Cardiac muscle cell (in vitro differentiated cells and primary cell): ENCODE measurements around the gene FHIT. TPM values are rescaled to one million over a fixed set of nuclear protein-coding genes. Genes with fewer than 3 reads are reported as not detected.
A peak's percentile ranks its signal among the peaks of the same experiment; 100 is the strongest.

ENCODE experiments used
- DNase-seq, 2 donors: peaks; one replicate each; pipeline versions ENCODE4 v3.0.0 to v3.0.0-alpha.2; 2010 to 2017; ENCODE audit warnings: low read depth in 1 of 2, low spot score in 1 of 2
- H3K27ac ChIP-seq: fragments of 200-600 bp; sonication (generic); 2 replicates; pipeline ENCODE4 v1.5.1; 2016
- H3K27me3 ChIP-seq: fragments of 200-600 bp; sonication (generic); 2 replicates; pipeline ENCODE4 v1.6.0; 2016; ENCODE audit warnings: control low read depth
- H3K36me3 ChIP-seq: fragments of 200-600 bp; sonication (generic); 2 replicates; pipeline ENCODE4 v1.5.1; 2016; ENCODE audit warnings: control low read depth
- H3K4me1 ChIP-seq: fragments of 200-600 bp; sonication (generic); 2 replicates; pipeline ENCODE4 v1.8.1; 2017; ENCODE audit warnings: low read depth, mild to moderate bottlenecking, mixed run types
- H3K4me3 ChIP-seq: fragments of 200-600 bp; sonication (generic); 2 replicates; pipeline ENCODE4 v1.5.1; 2016; ENCODE audit warnings: mild to moderate bottlenecking
- H3K9me3 ChIP-seq: fragments of 200-600 bp; sonication (generic); 2 replicates; pipeline ENCODE4 v1.5.1; 2017; ENCODE audit warnings: low read depth, mild to moderate bottlenecking, control low read depth
- CTCF ChIP-seq: IDR thresholded peaks from 2 replicates; pipeline ENCODE4 v1.5.1; 2012; ENCODE audit warnings: low read depth, mild to moderate bottlenecking, low read length
- polyA plus RNA-seq: library from polyadenylated mRNA; unstranded; fragments of >200 nt; fragmentation: Nextera tagmentation; extraction: Ambion mirVana; gene quantifications from 2 replicates; pipeline ENCODE4 v1.2.1, GENCODE V29; 2016
- total RNA-seq: library from RNA; depleted of rRNA; stranded (reverse); fragments of >200 nt; gene quantifications from 2 replicates; pipeline ENCODE4 v1.2.3, GENCODE V29; 2016

Gene FHIT
- total and polyA plus RNA-seq, 2 experiments from 2014 or later: 6.9 to 12.5 TPM

- Histone ChIP-seq H3K36me3 (no peaks in the 10 kb centered on the region), H3K4me3 (no peak overlapping the region), H3K9me3 (no peaks in the 10 kb centered on the region), H3K27ac (no peak overlapping the region), H3K27me3 (no peaks in the 10 kb centered on the region), H3K4me1 (no peaks in the 10 kb centered on the region)
- DNase-seq: no peak
- no peak for TF ChIP-seq CTCF
Measured at GRCh38 chr3:60393946-60394345, 857.3 kb downstream of the FHIT start.

- TF ChIP-seq CTCF: no peak
- Histone ChIP-seq H3K9me3 (no peaks in the 10 kb centered on the region), H3K36me3 (no peaks in the 10 kb centered on the region), H3K27me3 (no peaks in the 10 kb centered on the region), H3K27ac (no peak overlapping the region), H3K4me3 (no peak overlapping the region), H3K4me1 (no peaks in the 10 kb centered on the region)
- no peak for DNase-seq
Measured at GRCh38 chr3:60392501-60392900, 858.8 kb downstream of the FHIT start.

GRCh38 chr3:60391292-60391691, 860.0 kb downstream of the FHIT start:
- no peaks in the 10 kb centered on the region for H3K9me3 ChIP-seq
- H3K4me3 ChIP-seq: no peak overlapping the region
- no peaks in the 10 kb centered on the region for H3K27me3 ChIP-seq
- TF ChIP-seq CTCF: no peak
- no peaks in the 10 kb centered on the region for H3K4me1 ChIP-seq
- H3K27ac ChIP-seq: no peak overlapping the region
- DNase-seq: no peak
- no peaks in the 10 kb centered on the region for H3K36me3 ChIP-seq

GRCh38 chr3:60388731-60389130, 862.5 kb downstream of the FHIT start:
- Histone ChIP-seq H3K4me1 (no peaks in the 10 kb centered on the region), H3K36me3 (no peaks in the 10 kb centered on the region), H3K9me3 (no peaks in the 10 kb centered on the region), H3K27ac (no peak overlapping the region), H3K4me3 (no peak overlapping the region), H3K27me3 (no peaks in the 10 kb centered on the region)
- no peak for TF ChIP-seq CTCF
- DNase-seq: no peak

DNA sequence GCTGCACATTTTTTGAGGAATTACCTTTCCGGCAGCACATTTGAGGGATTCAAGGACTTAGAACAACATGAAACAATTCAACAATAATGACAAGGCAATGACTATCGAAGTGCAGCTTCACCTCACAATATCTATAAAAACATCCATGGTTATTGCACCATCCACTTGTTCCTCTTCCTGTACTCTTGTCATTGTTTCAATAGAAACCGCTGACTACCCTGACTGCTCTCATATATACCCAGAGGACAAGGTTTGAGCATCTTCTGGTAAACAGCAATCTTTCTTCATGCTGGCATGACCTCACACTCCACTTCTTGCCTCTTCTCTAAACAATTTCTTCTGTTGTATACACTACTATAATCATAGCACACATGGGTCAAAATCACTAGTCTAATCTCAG, 864.9 kb downstream of the FHIT start:
- no peak for TF ChIP-seq CTCF
- Histone ChIP-seq H3K36me3 (no peaks in the 10 kb centered on the region), H3K27me3 (no peaks in the 10 kb centered on the region), H3K4me1 (no peaks in the 10 kb centered on the region), H3K4me3 (no peak overlapping the region), H3K27ac (no peak overlapping the region), H3K9me3 (no peaks in the 10 kb centered on the region)
- no peak for DNase-seq

DNA sequence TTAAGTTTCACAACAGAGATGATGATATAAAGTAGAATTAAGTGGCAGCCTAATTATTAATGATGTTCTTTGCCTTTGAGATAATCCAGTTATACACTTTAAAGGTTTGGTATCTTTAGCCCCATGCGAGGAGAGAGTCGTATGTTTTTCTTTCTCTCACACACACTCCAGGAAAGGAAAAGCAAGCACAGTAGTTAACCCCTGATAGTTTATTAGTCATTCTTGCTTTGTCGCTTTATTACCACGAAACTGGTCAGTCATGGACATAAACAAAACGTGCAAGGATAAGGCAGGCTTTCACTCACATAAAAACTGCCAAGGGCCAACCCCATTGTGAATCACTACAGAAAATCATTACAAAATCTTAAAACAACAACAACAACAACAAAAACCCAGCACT, 866.9 kb downstream of the FHIT start:
- H3K9me3 ChIP-seq: no peaks in the 10 kb centered on the region
- no peak for TF ChIP-seq CTCF

More for the DNA sequence above, 866.9 kb downstream of the FHIT start:
- Histone ChIP-seq H3K4me1 (no peaks in the 10 kb centered on the region), H3K36me3 (no peaks in the 10 kb centered on the region), H3K27me3 (no peaks in the 10 kb centered on the region), H3K4me3 (no peak overlapping the region), H3K27ac (no peak overlapping the region)
- peak in 1 of 2 donors; percentile 5 for DNase-seq
